ENCODE results near the gene PRSS3. TPM values are rescaled to one million over a fixed set of nuclear protein-coding genes. Genes with fewer than 3 reads are reported as not detected.
"Not testable (repeated sequence)": the region's sequence is repeated elsewhere in the genome, so short reads cannot be mapped to it uniquely, and the experiment has no call there.

The PRSS3 gene
- not detected for polyA plus RNA-seq (2013, experiment 1 of 2)
- polyA plus RNA-seq (2013, experiment 2 of 2), result not detected

DNA sequence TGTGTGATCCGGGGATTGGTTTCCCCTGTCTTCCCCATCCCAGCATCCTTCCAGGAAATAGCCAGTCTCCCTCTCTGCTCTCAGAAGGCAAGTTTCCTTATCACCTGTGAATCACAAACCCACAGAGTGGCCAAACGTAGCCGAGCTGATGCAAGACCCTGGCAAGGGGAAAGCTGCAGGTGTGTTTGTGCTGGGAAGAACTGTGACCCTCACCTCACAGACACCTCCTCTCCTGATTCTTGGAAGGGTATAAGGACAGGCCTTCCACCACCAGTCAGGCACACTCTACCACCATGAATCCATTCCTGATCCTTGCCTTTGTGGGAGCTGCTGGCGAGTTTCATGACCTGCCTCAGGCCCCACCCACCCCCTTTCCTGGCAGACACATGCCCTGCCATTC is at the start of gene PRSS3:
Gene PRSS3, plus strand, starts transcription at position 281 of the 400 bp plus-strand sequence. Its CDS starts 13 bp downstream, at position 294.
- Histone ChIP-seq H3K27me3 (ENCODE audit: insufficient read depth, low read length) (no peaks in the 10 kb centered on the region), H3K36me3 (ENCODE audit: insufficient read depth, low read length) (no peaks in the 10 kb centered on the region), H3K9ac (ENCODE audit: low read depth, low read length) (no peak within 1 kb of the TSS), H3K27ac (ENCODE audit: low read depth, low read length) (no peak within 1 kb of the TSS), H3K4me1 (ENCODE audit: insufficient read depth, low read length) (peaks cover 12% of the 10 kb centered on the region), H3K4me3 (ENCODE audit: low read length) (no peak within 1 kb of the TSS), H3K9me3 (ENCODE audit: insufficient read depth, low read depth, low read length) (no peaks in the 10 kb centered on the region)
- 78% methylated on average over 4 of the region's 4 CpGs for WGBS

DNA sequence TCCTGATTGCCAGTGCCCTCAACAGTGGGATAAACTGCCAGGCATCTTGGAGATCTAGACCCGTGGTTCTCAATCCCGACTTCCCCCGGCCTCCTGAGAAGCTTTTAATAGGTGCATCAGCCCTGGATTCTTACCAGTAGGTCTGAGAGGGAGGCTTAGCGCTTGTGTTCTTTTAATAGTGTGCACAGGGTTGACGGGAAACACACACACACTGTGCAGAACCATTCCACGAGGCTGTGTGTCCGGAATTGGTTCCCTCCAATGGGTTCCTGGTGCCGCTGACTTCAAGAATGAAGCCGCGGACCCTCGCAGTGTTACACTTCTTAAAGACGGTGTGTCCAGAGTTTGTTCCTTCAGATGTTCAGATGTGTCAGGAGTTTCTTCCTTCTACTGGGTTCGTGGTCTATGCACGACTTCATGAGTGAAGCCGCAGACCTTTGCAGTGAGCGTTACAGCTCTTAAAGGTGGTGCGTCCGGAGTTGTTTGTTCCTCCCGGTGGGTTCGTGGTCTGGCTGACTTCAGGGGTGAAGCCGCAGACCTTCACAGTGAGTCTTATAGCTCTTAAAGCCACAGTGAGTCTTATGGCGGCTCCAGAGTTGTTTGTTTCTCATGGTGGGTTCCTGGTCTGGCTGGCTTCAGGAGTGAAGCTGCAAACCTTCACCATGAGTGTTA is 46.6 kb upstream of the PRSS3 start:
- Histone ChIP-seq H3K9me3 (ENCODE audit: insufficient read depth, low read depth, low read length) (no peaks in the 10 kb centered on the region), H3K4me3 (ENCODE audit: low read length) (no peak overlapping the region), H3K9ac (ENCODE audit: low read depth, low read length) (no peak overlapping the region), H3K27me3 (ENCODE audit: insufficient read depth, low read length) (peaks cover 36% of the 10 kb centered on the region), H3K36me3 (ENCODE audit: insufficient read depth, low read length) (no peaks in the 10 kb centered on the region), H3K27ac (ENCODE audit: low read depth, low read length) (no peak overlapping the region), H3K4me1 (ENCODE audit: insufficient read depth, low read length) (no peaks in the 10 kb centered on the region)
- 96% methylated on average over 22 of the region's 22 CpGs for WGBS

DNA sequence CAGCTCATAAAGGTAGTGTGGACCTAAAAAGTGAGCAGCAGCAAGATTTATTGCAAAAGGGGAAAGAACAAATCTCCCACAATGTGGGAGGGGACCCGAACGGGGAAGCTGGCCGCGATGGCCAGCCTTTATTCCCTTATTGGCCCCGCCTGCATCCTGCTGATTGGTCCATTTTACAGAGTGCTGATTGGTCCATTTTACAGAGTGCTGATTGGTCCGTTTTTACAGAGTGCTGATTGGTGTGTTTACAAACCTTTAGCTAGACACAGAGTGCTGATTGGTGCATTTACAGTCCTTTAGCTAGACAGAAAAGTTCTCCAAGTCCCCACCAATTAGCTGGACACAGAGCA is 46.1 kb upstream of the PRSS3 start:
- WGBS, result 82% methylated on average over 6 of the region's 6 CpGs
- not testable (repeated sequence) for H3K4me1 ChIP-seq (ENCODE audit: insufficient read depth, low read length); H3K9me3 ChIP-seq (ENCODE audit: insufficient read depth, low read depth, low read length); H3K27ac ChIP-seq (ENCODE audit: low read depth, low read length); H3K4me3 ChIP-seq (ENCODE audit: low read length); H3K36me3 ChIP-seq (ENCODE audit: insufficient read depth, low read length); H3K9ac ChIP-seq (ENCODE audit: low read depth, low read length)
- H3K27me3 ChIP-seq (ENCODE audit: insufficient read depth, low read length), result peaks cover 36% of the 10 kb centered on the region

DNA sequence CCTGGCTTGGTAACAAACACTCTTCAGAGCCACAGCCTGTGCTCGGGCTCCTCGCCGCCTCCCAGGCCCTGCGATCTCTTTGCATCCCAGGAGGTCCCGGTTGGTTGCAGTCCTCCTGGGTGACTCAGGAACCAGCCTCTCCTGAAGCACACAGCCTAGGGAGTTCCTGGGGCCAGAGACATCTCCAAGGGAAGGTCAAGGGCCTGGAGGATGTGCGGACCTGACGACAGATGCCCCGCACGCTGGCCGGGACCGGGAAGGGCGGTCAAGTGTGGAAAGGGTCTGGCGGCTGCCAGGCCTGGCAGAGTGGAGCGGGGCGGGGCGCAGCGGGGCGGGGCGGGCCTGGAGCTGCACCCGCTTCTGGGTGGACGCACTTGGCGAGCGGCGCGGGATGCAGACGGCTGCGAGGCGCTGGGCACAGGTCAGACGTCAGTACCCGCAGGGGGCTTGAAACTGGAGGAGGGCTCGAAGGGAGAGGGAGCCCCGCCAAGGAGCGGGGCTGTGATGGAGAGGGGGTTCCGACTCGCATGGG is 45.0 kb upstream of the PRSS3 start:
- no peak overlapping the region for H3K9ac ChIP-seq (ENCODE audit: low read depth, low read length)
- H3K9me3 ChIP-seq (ENCODE audit: insufficient read depth, low read depth, low read length), result no peaks in the 10 kb centered on the region
- no peaks in the 10 kb centered on the region for H3K4me1 ChIP-seq (ENCODE audit: insufficient read depth, low read length)
- WGBS, result 58% methylated on average over 35 of the region's 35 CpGs
- H3K36me3 ChIP-seq (ENCODE audit: insufficient read depth, low read length), result no peaks in the 10 kb centered on the region
- no peak overlapping the region for H3K27ac ChIP-seq (ENCODE audit: low read depth, low read length)
- H3K4me3 ChIP-seq (ENCODE audit: low read length), result peak overlapping the region; percentile 35
- peaks cover 36% of the 10 kb centered on the region for H3K27me3 ChIP-seq (ENCODE audit: insufficient read depth, low read length)

DNA sequence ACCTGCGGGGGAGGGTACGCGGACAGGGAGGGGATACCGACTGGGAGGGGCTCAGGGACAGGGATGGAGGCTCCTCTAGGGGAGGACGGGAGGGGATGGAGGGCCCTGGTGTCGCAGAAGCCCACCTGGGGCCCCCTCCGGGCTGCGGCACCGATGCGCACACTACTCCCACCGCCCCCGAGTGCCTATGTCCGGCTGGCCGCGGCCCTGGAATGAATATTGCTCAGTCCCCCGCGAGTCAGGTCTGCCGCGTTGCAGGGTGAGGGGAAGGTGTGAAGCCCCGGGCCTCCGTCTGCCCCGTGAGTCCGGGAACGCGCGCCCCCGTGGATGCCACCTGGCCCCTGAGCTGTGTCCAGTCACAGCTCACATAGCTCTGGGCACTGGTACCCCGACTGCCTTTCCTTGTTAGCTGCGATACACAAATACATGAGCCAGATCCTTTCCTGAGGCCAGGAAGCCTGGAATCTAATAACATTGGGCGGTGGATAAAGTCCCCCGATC is 44.5 kb upstream of the PRSS3 start:
- 63% methylated on average over 31 of the region's 31 CpGs for WGBS
- no peaks in the 10 kb centered on the region for H3K36me3 ChIP-seq (ENCODE audit: insufficient read depth, low read length)
- peaks cover 36% of the 10 kb centered on the region for H3K27me3 ChIP-seq (ENCODE audit: insufficient read depth, low read length)
- no peak overlapping the region for H3K9ac ChIP-seq (ENCODE audit: low read depth, low read length)
- H3K4me3 ChIP-seq (ENCODE audit: low read length), result peak overlapping the region; percentile 35
- H3K27ac ChIP-seq (ENCODE audit: low read depth, low read length), result no peak overlapping the region
- no peaks in the 10 kb centered on the region for H3K9me3 ChIP-seq (ENCODE audit: insufficient read depth, low read depth, low read length)
- no peaks in the 10 kb centered on the region for H3K4me1 ChIP-seq (ENCODE audit: insufficient read depth, low read length)

DNA sequence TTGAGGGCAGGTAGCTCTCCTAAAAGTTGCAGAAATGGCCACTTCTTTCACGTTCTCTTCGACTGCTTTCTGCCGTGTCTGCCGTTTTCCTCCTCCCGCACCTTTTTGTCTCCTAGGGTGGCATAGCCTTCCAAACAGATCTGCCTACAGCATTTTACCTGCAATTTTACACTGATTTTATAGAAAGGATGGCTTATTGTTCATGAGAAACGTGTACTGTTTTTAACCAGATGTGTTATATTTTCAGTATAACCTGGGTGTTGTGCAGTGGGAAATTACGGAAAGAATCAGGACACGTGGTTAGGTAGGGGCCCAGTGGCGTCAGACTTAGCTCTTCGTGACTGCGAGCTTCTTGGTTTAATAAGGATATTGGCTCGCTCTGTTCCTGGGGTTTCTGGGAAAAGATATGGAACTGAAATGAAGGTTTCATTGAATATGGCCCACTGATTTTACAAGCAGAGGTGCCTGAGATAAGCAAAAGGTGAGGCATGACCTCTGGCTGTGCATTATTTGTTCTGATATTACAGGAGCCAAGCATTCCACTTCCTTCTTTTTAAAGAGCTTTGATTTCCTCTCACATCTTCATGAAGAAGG is 43.7 kb upstream of the PRSS3 start:
- peaks cover 36% of the 10 kb centered on the region for H3K27me3 ChIP-seq (ENCODE audit: insufficient read depth, low read length)
- no peak overlapping the region for H3K9ac ChIP-seq (ENCODE audit: low read depth, low read length)
- H3K4me3 ChIP-seq (ENCODE audit: low read length), result no peak overlapping the region
- H3K9me3 ChIP-seq (ENCODE audit: insufficient read depth, low read depth, low read length), result no peaks in the 10 kb centered on the region
- no peak overlapping the region for H3K27ac ChIP-seq (ENCODE audit: low read depth, low read length)
- WGBS, result 84% methylated on average over 12 of the region's 12 CpGs
- no peaks in the 10 kb centered on the region for H3K4me1 ChIP-seq (ENCODE audit: insufficient read depth, low read length)
- H3K36me3 ChIP-seq (ENCODE audit: insufficient read depth, low read length), result no peaks in the 10 kb centered on the region

DNA sequence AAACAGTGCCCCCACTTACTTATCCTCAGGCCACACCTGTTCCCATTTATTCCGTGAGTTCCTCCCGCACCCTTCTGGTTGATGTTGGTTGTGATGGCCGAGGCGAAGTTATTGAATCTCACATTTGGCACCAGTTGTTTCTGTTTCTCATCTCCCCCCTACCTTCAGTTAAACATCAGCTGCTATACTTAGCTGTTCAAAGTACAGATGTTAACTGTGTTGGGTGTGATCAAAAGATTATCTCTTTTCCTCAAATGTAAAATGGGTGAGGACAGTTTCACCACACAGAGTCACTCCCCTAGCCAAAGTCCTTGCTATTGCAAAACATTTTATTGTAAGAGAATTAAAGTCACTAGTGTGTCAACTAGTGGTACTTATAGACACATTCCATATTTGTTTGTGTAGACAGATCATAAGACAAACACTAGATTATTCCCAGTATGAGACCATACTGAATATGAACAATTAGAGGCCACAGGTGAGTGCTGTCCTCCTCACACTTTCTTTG is 43.2 kb upstream of the PRSS3 start:
- no peaks in the 10 kb centered on the region for H3K4me1 ChIP-seq (ENCODE audit: insufficient read depth, low read length)
- peaks cover 36% of the 10 kb centered on the region for H3K27me3 ChIP-seq (ENCODE audit: insufficient read depth, low read length)
- H3K27ac ChIP-seq (ENCODE audit: low read depth, low read length), result no peak overlapping the region
- no peak overlapping the region for H3K9ac ChIP-seq (ENCODE audit: low read depth, low read length)
- 86% methylated on average over 2 of the region's 4 CpGs for WGBS
- H3K9me3 ChIP-seq (ENCODE audit: insufficient read depth, low read depth, low read length), result no peaks in the 10 kb centered on the region
- no peaks in the 10 kb centered on the region for H3K36me3 ChIP-seq (ENCODE audit: insufficient read depth, low read length)
- no peak overlapping the region for H3K4me3 ChIP-seq (ENCODE audit: low read length)

DNA sequence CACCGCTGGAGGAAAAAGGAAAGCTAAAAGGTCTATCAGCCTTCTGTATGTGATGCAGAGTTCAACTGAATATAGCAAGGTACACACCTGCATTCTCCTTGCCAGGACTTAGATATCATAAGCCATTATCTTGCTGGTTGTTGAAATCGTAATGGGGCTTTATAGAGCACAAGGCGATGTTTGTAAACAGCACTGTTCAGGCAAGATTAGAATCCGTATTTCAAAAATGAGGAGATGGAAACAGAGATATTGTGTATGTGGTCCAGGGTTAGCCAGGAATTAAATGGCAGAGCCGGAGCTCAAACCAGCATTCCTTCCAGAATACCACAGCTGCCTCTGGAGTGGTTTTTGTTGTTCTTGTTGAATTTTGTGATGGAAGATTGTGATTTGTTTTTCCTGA is 42.6 kb upstream of the PRSS3 start:
- not testable (repeated sequence) for H3K4me3 ChIP-seq (ENCODE audit: low read length); H3K9ac ChIP-seq (ENCODE audit: low read depth, low read length); H3K9me3 ChIP-seq (ENCODE audit: insufficient read depth, low read depth, low read length); H3K27ac ChIP-seq (ENCODE audit: low read depth, low read length); H3K4me1 ChIP-seq (ENCODE audit: insufficient read depth, low read length); H3K36me3 ChIP-seq (ENCODE audit: insufficient read depth, low read length)
- WGBS, result 91% methylated on average over 4 of the region's 5 CpGs
- peaks cover 36% of the 10 kb centered on the region for H3K27me3 ChIP-seq (ENCODE audit: insufficient read depth, low read length)

DNA sequence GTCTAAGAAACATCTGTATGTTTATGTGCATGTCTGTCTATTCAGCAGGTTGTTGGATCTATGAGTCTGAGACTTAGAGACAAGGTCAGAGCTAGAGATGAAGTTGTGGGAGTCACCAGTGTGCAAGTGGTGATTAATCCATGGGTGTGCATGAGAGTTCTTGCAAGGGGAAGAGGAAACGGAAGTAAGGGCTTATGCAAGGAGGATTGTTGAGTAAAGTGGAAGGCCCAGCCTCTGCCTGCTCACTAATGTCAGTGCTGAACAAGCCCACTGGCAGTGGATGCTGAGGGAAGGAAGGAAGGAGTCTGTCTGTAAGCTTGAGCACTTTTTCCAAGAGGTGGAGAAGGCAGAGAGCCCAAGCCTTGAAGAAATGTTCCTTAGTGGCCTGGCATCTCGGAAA is 35.7 kb upstream of the PRSS3 start:
- H3K27me3 ChIP-seq (ENCODE audit: insufficient read depth, low read length); H3K4me1 ChIP-seq (ENCODE audit: insufficient read depth, low read length); H3K9ac ChIP-seq (ENCODE audit: low read depth, low read length); H3K36me3 ChIP-seq (ENCODE audit: insufficient read depth, low read length); H3K27ac ChIP-seq (ENCODE audit: low read depth, low read length); H3K9me3 ChIP-seq (ENCODE audit: insufficient read depth, low read depth, low read length); H3K4me3 ChIP-seq (ENCODE audit: low read length): not testable (repeated sequence)
- WGBS, result 94% methylated on average over 2 of the region's 2 CpGs

DNA sequence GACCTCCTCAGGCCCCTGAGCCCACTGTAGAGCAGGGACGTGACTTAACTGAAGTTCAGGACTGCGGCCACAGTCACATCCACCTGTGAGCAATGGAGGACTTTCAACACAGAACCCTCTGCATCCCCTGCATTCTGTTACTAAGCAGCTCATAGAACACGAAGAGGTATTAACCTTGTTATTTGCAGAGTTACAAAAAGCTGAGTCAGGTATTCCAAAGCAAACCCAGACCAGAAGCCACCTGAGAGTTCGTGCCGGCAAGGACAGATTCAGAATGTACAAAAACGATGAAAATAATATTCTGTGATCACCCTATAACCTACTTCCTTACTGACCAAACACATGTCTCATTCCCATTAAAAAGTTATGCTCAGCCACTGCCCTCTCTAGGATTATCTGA is 33.0 kb upstream of the PRSS3 start:
- Histone ChIP-seq H3K9ac (ENCODE audit: low read depth, low read length) (no peak overlapping the region), H3K27ac (ENCODE audit: low read depth, low read length) (no peak overlapping the region), H3K36me3 (ENCODE audit: insufficient read depth, low read length) (no peaks in the 10 kb centered on the region), H3K4me1 (ENCODE audit: insufficient read depth, low read length) (no peaks in the 10 kb centered on the region), H3K9me3 (ENCODE audit: insufficient read depth, low read depth, low read length) (no peaks in the 10 kb centered on the region), H3K4me3 (ENCODE audit: low read length) (no peak overlapping the region), H3K27me3 (ENCODE audit: insufficient read depth, low read length) (no peaks in the 10 kb centered on the region)
- 90% methylated on average over 6 of the region's 6 CpGs for WGBS

DNA sequence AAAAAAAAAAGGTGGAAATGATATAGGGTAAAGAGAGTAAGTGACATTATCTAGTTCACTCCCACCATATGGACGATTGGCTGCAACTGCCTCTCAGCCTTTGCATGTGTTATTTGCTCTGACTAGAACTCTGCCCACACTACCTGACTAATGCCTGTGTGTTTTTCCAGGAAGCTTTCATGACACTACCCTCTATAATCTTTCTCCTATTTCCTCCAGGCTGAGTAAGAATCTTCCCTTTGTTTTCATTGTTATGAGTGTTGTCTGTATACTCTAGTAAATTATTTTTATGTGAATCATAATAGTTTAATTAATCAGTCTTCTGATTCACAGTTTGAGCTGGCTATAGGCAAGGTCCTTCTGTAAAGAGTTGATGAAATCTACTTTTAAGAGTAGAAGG is 31.7 kb upstream of the PRSS3 start:
- H3K9ac ChIP-seq (ENCODE audit: low read depth, low read length); H3K27me3 ChIP-seq (ENCODE audit: insufficient read depth, low read length); H3K36me3 ChIP-seq (ENCODE audit: insufficient read depth, low read length); H3K27ac ChIP-seq (ENCODE audit: low read depth, low read length); H3K4me1 ChIP-seq (ENCODE audit: insufficient read depth, low read length); H3K9me3 ChIP-seq (ENCODE audit: insufficient read depth, low read depth, low read length); H3K4me3 ChIP-seq (ENCODE audit: low read length): not testable (repeated sequence)
- WGBS, result 100% methylated on average over 1 of the region's 1 CpG

Data from HUES64 (cell line).